Muscle layer of duodenum (tissue), 2 donors: ENCODE data around the gene TRAF3.
A peak's percentile ranks its signal among the peaks of the same experiment; 100 is the strongest.
"Not testable (repeated sequence)": the region's sequence is repeated elsewhere in the genome, so short reads cannot be mapped to it uniquely, and the experiment has no call there.

ENCODE experiments used
- H3K27ac ChIP-seq: one replicate; pipeline ENCODE4 v1.7.0; 2013; ENCODE audit warnings: mild to moderate bottlenecking, low read length
- H3K27me3 ChIP-seq: one replicate; pipeline ENCODE4 v1.7.0; 2013; ENCODE audit warnings: low read depth, mild to moderate bottlenecking, control low read depth, low read length
- H3K36me3 ChIP-seq, 2 donors: one replicate each; pipeline ENCODE4 v1.7.0; 2013; ENCODE audit warnings: low read length in 2 of 2, control low read depth in 1 of 2, mild to moderate bottlenecking in 1 of 2; ENCODE audit not compliant: insufficient read depth in 2 of 2, control insufficient read depth in 1 of 2
- H3K4me1 ChIP-seq, 2 donors: one replicate each; pipeline ENCODE4 v1.7.0; 2013; ENCODE audit warnings: low read length in 2 of 2, mild to moderate bottlenecking in 2 of 2, control low read depth in 1 of 2, moderate library complexity in 1 of 2; ENCODE audit not compliant: insufficient read depth in 2 of 2, control insufficient read depth in 1 of 2
- H3K4me3 ChIP-seq, 2 donors: one replicate each; pipeline ENCODE4 v1.7.0; 2013; ENCODE audit warnings: low read length in 2 of 2, low read depth in 1 of 2, mild to moderate bottlenecking in 1 of 2
- H3K9me3 ChIP-seq, 2 donors: one replicate each; pipeline ENCODE4 v1.7.0; 2013; ENCODE audit warnings: low read length in 2 of 2, control low read depth in 1 of 2, mild to moderate bottlenecking in 1 of 2; ENCODE audit not compliant: control insufficient read depth in 1 of 2
- donor health status: healthy.

TRAF3 gene

GRCh38 chr14:102813691-102814090, 36.4 kb downstream of the TRAF3 start:
- Histone ChIP-seq H3K27me3 (no peaks in the 10 kb centered on the region), H3K27ac (no peak overlapping the region), H3K4me3 (no peak overlapping the region), H3K9me3 (no peaks in the 10 kb centered on the region), H3K4me1 (peaks cover 0 to 9% of the 10 kb centered on the region in 2 donors), H3K36me3 (no peaks in the 10 kb centered on the region)

DNA sequence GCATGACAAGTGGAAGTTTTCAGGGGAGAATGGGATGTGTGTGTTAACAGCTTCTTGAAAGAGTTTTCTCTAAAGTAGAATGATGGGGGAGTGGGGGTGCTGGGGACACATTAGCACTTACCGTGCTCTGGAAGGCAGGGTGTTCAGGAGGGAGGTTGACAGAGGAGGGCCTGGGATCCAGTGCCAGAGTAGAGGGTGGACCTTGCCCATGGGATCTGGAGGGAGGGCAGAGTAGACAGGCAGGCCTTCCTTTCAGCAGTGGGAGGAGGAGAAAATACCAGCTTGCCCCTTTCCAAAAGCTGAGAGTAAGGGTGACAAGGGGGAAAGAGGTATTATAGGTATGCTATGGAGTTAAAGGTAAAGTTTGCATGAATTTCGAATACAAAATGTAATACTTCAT, 40.1 kb downstream of the TRAF3 start:
- H3K36me3 ChIP-seq = no peaks in the 10 kb centered on the region
- H3K9me3 ChIP-seq = no peaks in the 10 kb centered on the region
- no peak overlapping the region for H3K4me3 ChIP-seq
- H3K27me3 ChIP-seq = no peaks in the 10 kb centered on the region
- H3K27ac ChIP-seq = no peak overlapping the region
- peaks cover 0 to 9% of the 10 kb centered on the region in 2 donors for H3K4me1 ChIP-seq

- peaks cover 0 to 9% of the 10 kb centered on the region in 2 donors for H3K4me1 ChIP-seq
- H3K27me3 ChIP-seq = no peaks in the 10 kb centered on the region
- no peak overlapping the region for H3K4me3 ChIP-seq
- H3K27ac ChIP-seq = no peak overlapping the region
- H3K36me3 ChIP-seq = no peaks in the 10 kb centered on the region
- H3K9me3 ChIP-seq = no peaks in the 10 kb centered on the region
These were observed 41.0 kb downstream of the TRAF3 start for GRCh38 chr14:102817942-102818940.

DNA sequence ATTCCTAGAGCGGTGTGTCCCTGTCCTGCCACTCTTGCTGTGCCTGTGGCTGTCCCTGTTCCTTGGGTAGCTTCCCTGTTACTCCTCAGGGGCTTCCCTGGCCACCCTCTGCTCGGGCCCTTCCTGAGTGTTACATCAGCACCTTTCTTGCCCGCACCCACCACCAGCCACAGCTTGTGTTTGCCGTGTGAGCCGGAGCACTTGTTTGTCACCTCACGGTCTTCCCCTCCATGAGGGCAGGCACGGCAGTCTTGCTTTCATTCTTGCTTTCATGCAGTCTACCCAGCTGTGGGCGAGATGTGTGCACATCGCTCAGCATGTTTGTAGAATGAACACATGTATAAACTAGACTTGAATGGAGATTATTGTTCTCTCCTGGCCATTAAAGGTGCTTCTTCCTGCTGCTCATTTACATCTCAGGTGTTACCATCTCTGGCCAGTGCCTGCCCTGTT, 42.0 kb downstream of the TRAF3 start:
- Histone ChIP-seq H3K4me1 (peaks cover 0 to 9% of the 10 kb centered on the region in 2 donors), H3K9me3 (no peaks in the 10 kb centered on the region), H3K27me3 (no peaks in the 10 kb centered on the region), H3K36me3 (no peaks in the 10 kb centered on the region), H3K27ac (peak overlapping the region; percentile 19), H3K4me3 (no peak overlapping the region)

DNA sequence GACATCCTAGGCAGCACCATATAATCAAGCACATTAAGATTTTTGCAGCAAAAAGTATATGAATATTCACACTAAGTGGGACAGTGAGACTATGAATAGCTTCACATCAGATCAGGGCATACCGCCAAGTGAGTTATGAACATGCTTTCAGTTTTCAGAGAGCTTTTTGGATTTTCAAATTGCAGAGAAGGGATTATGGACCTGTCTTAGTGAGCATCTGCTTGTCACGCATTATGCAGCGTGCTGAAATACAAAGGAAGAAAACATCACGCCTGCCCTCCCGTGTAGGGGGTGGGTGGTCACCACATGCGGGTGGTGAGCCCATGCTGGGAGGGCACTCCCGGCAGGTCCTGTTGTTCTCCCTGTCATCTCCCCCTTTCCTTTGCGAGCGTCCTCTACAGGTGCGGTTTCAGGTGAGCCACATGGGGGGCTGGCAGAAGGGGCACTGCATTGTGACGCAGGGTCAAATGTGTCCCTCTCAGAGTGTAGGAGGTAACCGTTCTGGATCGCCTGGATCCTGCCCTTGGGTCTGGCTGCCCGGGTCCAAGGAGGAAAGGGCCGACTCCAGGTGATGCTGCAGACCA, 42.6 kb downstream of the TRAF3 start:
- Histone ChIP-seq H3K27ac (peak overlapping the region; percentile 19), H3K4me3 (no peak overlapping the region)

GRCh38 chr14:102821252-102821651, 44.0 kb downstream of the TRAF3 start:
- Histone ChIP-seq H3K4me1 (peaks cover 0 to 9% of the 10 kb centered on the region in 2 donors), H3K4me3 (no peak overlapping the region), H3K36me3 (no peaks in the 10 kb centered on the region), H3K27ac (no peak overlapping the region), H3K27me3 (no peaks in the 10 kb centered on the region), H3K9me3 (no peaks in the 10 kb centered on the region)

More for the DNA sequence above, 42.6 kb downstream of the TRAF3 start:
- Histone ChIP-seq H3K9me3 (no peaks in the 10 kb centered on the region), H3K36me3 (no peaks in the 10 kb centered on the region), H3K4me1 (peaks cover 0 to 9% of the 10 kb centered on the region in 2 donors), H3K27me3 (no peaks in the 10 kb centered on the region)

DNA sequence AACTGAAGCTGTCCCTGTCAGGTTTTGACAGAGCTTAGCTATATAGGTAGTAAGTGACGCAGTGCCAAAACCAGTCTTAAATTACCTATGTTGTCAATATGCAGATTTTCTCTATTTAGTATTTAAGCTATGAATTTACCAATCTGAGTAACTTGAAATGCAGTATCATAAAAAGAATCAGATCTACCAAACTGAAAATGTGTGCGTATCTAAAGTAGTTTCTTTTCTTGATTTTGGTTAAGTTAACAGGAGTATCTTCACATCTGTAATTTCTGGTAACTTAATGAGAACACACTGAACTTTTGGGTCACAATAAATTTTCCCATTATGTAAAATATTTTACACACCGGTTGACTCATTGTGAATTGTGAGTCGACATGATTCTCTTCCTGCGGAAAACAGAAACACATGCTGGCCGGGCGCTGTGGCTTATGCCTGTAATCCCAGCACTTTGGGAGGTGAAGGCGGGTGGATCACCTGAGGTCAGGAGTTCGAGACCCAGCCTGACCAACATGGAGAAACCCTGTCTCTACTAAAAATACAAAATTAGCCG, 45.1 kb downstream of the TRAF3 start:
- no peak overlapping the region for H3K27ac ChIP-seq
- no peaks in the 10 kb centered on the region for H3K27me3 ChIP-seq
- H3K36me3 ChIP-seq = no peaks in the 10 kb centered on the region
- peaks cover 3 to 8% of the 10 kb centered on the region in 2 donors for H3K4me1 ChIP-seq
- no peaks in the 10 kb centered on the region for H3K9me3 ChIP-seq
- H3K4me3 ChIP-seq = no peak overlapping the region

- H3K4me3 ChIP-seq, H3K36me3 ChIP-seq, H3K27ac ChIP-seq, H3K4me1 ChIP-seq, H3K9me3 ChIP-seq, H3K27me3 ChIP-seq: not testable (repeated sequence)
These were observed 45.6 kb downstream of the TRAF3 start for GRCh38 chr14:102822887-102823286.

DNA sequence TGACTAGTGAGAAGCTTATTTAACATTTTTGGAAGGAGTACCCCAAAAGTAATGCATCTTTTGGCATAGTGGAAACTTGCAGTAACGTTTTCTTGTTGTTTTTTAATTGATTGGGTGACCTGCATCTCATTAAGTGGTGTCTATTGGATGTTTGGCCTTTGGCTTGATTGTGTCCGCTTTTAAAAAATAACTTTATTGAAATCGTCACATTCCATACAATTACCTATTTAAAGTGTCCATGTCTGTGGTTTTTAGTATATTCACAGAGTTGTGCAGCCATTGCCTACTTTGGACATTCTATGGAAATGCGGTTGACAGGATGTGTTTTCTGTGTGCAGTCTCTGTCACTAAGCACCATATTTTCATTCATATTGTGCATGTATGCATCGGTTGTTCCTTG, 46.3 kb downstream of the TRAF3 start:
- Histone ChIP-seq H3K9me3 (no peaks in the 10 kb centered on the region), H3K36me3 (no peaks in the 10 kb centered on the region), H3K4me1 (peaks cover 4 to 10% of the 10 kb centered on the region in 2 donors), H3K4me3 (no peak overlapping the region), H3K27me3 (no peaks in the 10 kb centered on the region), H3K27ac (no peak overlapping the region)

GRCh38 chr14:102824832-102825231, 47.6 kb downstream of the TRAF3 start:
- Histone ChIP-seq H3K4me3 (no peak overlapping the region), H3K4me1 (peaks cover 11 to 16% of the 10 kb centered on the region in 2 donors), H3K9me3 (no peaks in the 10 kb centered on the region), H3K27me3 (no peaks in the 10 kb centered on the region), H3K36me3 (no peaks in the 10 kb centered on the region), H3K27ac (no peak overlapping the region)

GRCh38 chr14:102825307-102826095, 48.3 kb downstream of the TRAF3 start:
- no peaks in the 10 kb centered on the region for H3K27me3 ChIP-seq
- H3K4me1 ChIP-seq = peaks cover 11 to 16% of the 10 kb centered on the region in 2 donors
- H3K36me3 ChIP-seq = no peaks in the 10 kb centered on the region
- no peak overlapping the region for H3K27ac ChIP-seq
- no peaks in the 10 kb centered on the region for H3K9me3 ChIP-seq
- no peak overlapping the region for H3K4me3 ChIP-seq
